Pancreas (tissue), 10 donors: Measurements from ENCODE around the gene ARPP19. TPM values are rescaled to one million over a fixed set of nuclear protein-coding genes. Genes with fewer than 3 reads are reported as not detected.

Experiments
- ATAC-seq, 4 donors: fragments of 200-7000 bp; cut with Tn5 transposase; one replicate each; pipeline versions ENCODE4 v1.8.0 to v1.9.1; 2020; ENCODE audit warnings: mild to moderate bottlenecking in 4 of 4, moderate library complexity in 4 of 4
- DNase-seq, 6 donors: peaks; one replicate each; pipeline ENCODE4 v3.0.0-alpha.2; 2020
- FAIRE-seq: peaks from 2 replicates; lab custom pipeline; 2012; peaks lifted over from hg19 to GRCh38; lab: Jason Lieb, UNC
- H3K27ac ChIP-seq, 4 donors: fragments of 200-600 bp; sonication (generic); 1 replicate in 3 of 4; 2 replicates in 1 of 4; pipeline versions ENCODE4 v1.5.0 to v1.8.0; 2020
- H3K27me3 ChIP-seq, 4 donors: fragments of 200-600 bp; one replicate each; pipeline ENCODE4 v1.8.0; 2021
- H3K36me3 ChIP-seq, 3 donors: fragments of 200-600 bp; sonication (generic) in 1 of 3; one replicate each; pipeline versions ENCODE4 v1.5.0 to v1.8.0; 2020 to 2021
- H3K4me1 ChIP-seq, 3 donors: fragments of 200-600 bp; one replicate each; pipeline ENCODE4 v1.8.0; 2021
- H3K4me3 ChIP-seq, 4 donors: fragments of 200-600 bp; sonication (generic) in 2 of 4; one replicate each; pipeline versions ENCODE4 v1.5.0 to v1.8.0; 2020 to 2021
- H3K9me3 ChIP-seq, 4 donors: fragments of 200-600 bp; one replicate each; pipeline ENCODE4 v1.8.0; 2021
- WGBS, 2 donors: extraction: QIAGEN DNeasy Blood & Tissue Kit; methylation state at CpG; one replicate each; pipeline ENCODE4 v1.1.7; 2013; 5-methylcytosine and 5-hydroxymethylcytosine counted together
- intact Hi-C, 3 donors: fragments of 100-400 bp; cut with DNase I; formaldehyde crosslinking; loops; one replicate each; pipeline versions ENCODE4 v1.11.1 to v1.14.2; 2022
- polyA plus RNA-seq, 2 donors: library from polyadenylated mRNA; stranded (reverse); fragments of 200-250 nt; gene quantifications; one replicate each; pipeline ENCODE4 v1.2.3, GENCODE V29; 2013
- total RNA-seq, 6 donors: library from RNA; stranded (reverse); fragmentation: NEBNext Ultra II Directional in 4 of 6; extraction: Animal tissue kit (Norgen Biotek cat#: 25700) in 4 of 6; gene quantifications; one replicate each; pipeline versions ENCODE4 v1.2.1 to v1.2.4, GENCODE V29; 2021 to 2023
- TF ChIP-seq, protein P1 (sequence below), 4 donors: fragments of 200-600 bp; sonication (generic) in 3 of 4; IDR thresholded peaks; one replicate each; pipeline versions ENCODE4 v1.5.0 to v1.8.0; 2021; ENCODE audit warnings: antibody characterized with exemption in 4 of 4
- donor health status: healthy with polysubstance abuse.
- donor health status: DM: no; HTN: no; CAD: no; lungs with moderate emphysema.
- donor health status: DM: no; HTN: no; CAD: no.
- donor health status: control.
- donor health status: control.
- donor health status: Bipolar disorder and iron deficiency.
- donor health status: DM: yes; HTN: yes; CAD: no.
- donor health status: DM: no; HTN: no; CAD: no.
- donor health status: DM: no; HTN: no; CAD: no.
- donor health status: DM: yes; HTN: yes; CAD: no.

ARPP19 gene
- total and polyA plus RNA-seq, 8 donors: 11.4 to 73.3 (median 37.2) TPM

DNA sequence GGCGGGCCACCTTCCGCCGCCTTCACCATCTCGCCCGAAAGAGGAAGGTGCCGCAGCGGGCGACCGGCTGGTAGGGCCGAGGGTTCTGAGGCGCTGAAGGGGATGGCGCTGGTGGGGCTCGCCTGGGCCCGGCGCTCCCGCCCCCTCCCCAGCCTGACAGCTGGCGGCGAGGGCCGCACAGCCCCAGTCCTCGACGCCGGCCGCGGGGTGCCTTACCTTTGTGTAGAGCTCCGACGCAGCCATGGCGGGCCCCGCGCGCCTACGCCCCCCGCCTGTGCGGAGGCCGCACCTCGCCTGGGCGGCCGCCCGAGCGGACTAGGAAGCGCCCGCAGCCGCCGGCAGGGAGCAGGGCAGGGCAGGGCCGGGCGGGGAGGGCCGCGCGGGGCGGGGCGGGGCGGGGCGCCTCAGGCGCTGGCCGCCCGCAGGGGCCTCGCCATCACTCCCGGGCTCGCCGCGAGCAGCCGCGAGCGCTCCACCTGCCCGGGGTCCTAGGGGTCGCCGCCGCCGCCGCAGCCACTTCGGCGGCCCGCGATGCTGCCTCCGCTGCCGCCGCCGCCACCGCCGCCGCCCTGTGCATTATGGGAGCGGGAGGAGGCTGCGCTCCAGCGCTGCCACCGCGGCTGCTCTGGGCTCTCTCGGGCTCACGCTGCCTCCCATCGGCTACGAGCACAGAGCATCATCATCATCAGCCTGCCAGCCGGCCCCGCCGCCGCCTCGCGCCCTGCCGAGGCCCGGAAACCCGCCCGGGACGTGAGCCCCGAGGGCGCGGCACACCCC, 40.1 kb downstream of the ARPP19 start, which contains the start of gene MYO5A:
TSS of gene MYO5A (minus strand) at position 317 of the 777 bp plus-strand sequence. CDS start at position 243, 74 bp downstream.
- TF ChIP-seq, protein P1, sequence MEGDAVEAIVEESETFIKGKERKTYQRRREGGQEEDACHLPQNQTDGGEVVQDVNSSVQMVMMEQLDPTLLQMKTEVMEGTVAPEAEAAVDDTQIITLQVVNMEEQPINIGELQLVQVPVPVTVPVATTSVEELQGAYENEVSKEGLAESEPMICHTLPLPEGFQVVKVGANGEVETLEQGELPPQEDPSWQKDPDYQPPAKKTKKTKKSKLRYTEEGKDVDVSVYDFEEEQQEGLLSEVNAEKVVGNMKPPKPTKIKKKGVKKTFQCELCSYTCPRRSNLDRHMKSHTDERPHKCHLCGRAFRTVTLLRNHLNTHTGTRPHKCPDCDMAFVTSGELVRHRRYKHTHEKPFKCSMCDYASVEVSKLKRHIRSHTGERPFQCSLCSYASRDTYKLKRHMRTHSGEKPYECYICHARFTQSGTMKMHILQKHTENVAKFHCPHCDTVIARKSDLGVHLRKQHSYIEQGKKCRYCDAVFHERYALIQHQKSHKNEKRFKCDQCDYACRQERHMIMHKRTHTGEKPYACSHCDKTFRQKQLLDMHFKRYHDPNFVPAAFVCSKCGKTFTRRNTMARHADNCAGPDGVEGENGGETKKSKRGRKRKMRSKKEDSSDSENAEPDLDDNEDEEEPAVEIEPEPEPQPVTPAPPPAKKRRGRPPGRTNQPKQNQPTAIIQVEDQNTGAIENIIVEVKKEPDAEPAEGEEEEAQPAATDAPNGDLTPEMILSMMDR (IDR thresholded peaks at IDR 0.05): no peak
- no peak for FAIRE-seq
- H3K36me3 ChIP-seq: no peaks in the 10 kb centered on the region

DNA sequence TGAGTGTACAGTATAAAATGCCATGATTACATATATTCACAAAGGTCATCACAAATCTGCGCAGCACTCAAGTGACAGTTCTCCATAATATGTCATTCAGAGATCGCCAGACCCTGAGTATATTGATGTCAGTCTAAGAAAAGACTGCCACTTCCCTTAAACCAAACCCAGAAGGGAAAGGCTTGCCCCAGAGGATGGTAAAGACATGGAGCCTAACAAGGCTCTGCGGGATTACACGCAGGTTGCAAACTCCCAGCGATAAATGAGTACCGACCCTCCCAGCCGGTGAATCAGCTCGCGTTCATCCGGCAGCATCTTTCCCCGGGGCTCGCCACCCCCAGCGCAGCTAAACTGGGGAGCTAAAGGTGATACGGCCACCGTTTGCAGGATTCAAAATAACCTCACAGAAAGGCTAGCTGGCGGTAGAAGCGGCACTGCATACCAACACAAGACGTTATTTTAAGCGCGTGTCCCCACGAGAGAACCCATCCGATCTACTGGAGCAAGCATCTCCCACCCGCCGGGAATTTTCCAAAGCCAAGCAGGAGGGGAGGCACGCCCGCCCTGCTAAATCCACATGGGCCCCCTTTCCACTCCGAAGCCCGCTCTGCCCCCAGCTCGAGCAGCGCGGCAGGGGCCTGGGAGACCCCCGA, 40.8 kb downstream of the ARPP19 start:
- TF ChIP-seq, protein P1 (IDR thresholded peaks at IDR 0.05): no peak
- peaks cover 0 to 6% (median 0%) of the 10 kb centered on the region in 4 donors for H3K27me3 ChIP-seq
- H3K36me3 ChIP-seq: no peaks in the 10 kb centered on the region
- ATAC-seq (peak; percentile 29 to 38 (median 33)), DNase-seq (peak in 2 of 6 donors; percentile 23 to 24), FAIRE-seq (no peak)
- peak overlapping the region; percentile 1 to 64 (median 50) for H3K27ac ChIP-seq
- WGBS, 2 donors: 3 to 4% methylated on average over 32 of the region's 32 CpGs
- H3K4me3 ChIP-seq: peak overlapping the region; percentile 72 to 91 (median 80)
- H3K4me1 ChIP-seq: peaks cover 0 to 10% (median 6%) of the 10 kb centered on the region in 3 donors
- no peaks in the 10 kb centered on the region for H3K9me3 ChIP-seq
- intact Hi-C loops: no loop called here

More for the DNA sequence above, 40.1 kb downstream of the ARPP19 start, which contains the start of gene MYO5A:
- WGBS, 2 donors: 0% methylated on average over 42 to 103 of the region's 103 CpGs
- H3K9me3 ChIP-seq: no peaks in the 10 kb centered on the region
- H3K4me3 ChIP-seq: peak within 1 kb of the TSS; percentile 72 to 91 (median 80)
- peak; percentile 61 to 87 (median 68) for DNase-seq
- H3K27me3 ChIP-seq: peaks cover 0 to 6% (median 0%) of the 10 kb centered on the region in 4 donors
- peak; percentile 88 to 93 (median 92) for ATAC-seq
- peaks cover 0 to 10% (median 6%) of the 10 kb centered on the region in 3 donors for H3K4me1 ChIP-seq
- H3K27ac ChIP-seq: peak within 1 kb of the TSS; percentile 1 to 64 (median 50)
- intact Hi-C loops: no loop called here

DNA sequence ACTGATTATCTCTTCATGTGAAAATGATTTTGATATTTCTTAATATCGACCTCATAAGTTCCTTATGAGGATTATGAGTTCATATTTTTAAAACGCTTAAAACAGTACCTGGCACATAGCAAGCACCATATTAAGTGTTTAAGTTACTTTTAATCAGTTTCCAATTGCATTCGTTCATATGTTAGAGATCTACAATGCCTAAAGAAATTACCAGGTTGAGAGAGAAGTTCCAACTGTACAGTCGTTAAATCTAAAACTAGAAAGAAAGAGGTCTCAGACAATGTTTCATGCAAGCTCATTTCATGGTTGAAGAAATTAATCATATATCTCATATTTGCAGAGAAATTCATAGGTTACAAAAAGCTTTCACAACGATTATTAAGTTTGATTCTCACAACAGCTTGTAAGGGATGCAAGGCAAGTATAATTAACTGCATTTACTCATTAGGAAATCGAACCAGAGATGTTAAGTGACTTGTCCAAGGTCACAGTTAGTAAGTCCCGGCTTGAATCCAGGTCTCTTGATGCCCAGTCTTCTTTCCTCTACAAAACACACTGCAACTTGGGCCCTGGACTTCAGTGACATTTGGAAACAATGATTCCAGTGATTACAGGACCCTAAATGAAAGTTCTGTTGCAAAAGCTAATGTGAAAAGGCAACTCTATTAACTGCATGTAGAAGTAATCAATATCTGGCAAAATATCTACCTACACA, 41.5 kb downstream of the ARPP19 start:
- H3K36me3 ChIP-seq: no peaks in the 10 kb centered on the region
- FAIRE-seq (no peak), DNase-seq (no peak), ATAC-seq (no peak)
- H3K9me3 ChIP-seq: no peaks in the 10 kb centered on the region
- 51 to 59% methylated on average over 7 of the region's 7 CpGs for WGBS, 2 donors
- intact Hi-C loops: no loop called here
- H3K27me3 ChIP-seq: peaks cover 0 to 6% (median 0%) of the 10 kb centered on the region in 4 donors
- TF ChIP-seq, protein P1 (IDR thresholded peaks at IDR 0.05): no peak
- peak overlapping the region in 2 of 4 donors; percentile 79 to 91 for H3K4me3 ChIP-seq
- H3K27ac ChIP-seq: no peak overlapping the region
- H3K4me1 ChIP-seq: peaks cover 0 to 10% (median 6%) of the 10 kb centered on the region in 3 donors

DNA sequence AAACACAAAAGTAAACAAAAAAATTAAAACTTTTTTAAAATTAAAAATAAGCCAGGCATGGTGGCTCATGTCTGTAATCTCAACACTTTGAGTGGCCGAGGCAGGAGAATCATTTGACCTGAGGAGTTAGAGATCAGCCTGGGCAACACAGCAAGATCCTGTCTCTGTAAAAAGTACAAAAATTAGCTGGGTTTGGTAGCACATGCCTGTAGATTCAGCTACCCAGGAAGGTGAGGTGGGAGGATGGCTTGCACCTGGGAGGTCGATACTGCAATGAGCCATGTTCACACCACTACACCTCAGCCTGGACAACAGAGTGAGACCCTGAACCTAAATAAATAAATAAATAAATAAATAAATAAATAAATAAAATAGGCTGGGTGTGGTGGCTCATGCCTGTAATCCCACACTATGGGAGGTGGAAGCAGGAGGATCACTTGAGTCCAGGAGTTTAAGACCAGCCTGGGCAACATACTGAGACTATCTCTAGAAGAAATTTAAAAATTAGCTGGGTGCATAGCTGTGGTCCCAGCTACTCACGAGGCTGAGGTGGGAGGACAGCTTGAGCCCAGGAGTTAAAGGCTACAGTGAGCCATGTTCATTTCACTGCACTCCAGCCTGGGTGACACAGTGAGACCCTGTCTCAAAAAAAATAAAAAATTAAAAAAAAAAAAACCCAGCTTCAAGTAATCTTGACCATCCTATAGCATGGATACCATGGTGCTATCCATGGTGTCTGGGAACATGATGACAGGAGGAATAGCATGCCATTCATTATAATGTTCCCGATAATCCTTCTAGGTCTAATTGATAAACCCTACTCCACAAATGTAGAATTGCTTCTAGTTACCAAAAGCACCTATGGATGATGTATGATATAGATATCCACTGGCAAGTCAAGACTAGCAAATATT, 44.4 kb downstream of the ARPP19 start:
- ATAC-seq (no peak), FAIRE-seq (no peak), DNase-seq (no peak)
- no peaks in the 10 kb centered on the region for H3K9me3 ChIP-seq
- H3K27me3 ChIP-seq: no peaks in the 10 kb centered on the region
- H3K4me1 ChIP-seq: peaks cover 0 to 8% (median 6%) of the 10 kb centered on the region in 3 donors
- no peaks in the 10 kb centered on the region for H3K36me3 ChIP-seq
- no peak overlapping the region for H3K27ac ChIP-seq
- intact Hi-C loops: no loop called here
- TF ChIP-seq, protein P1 (IDR thresholded peaks at IDR 0.05): no peak
- 91 to 98% methylated on average over 4 of the region's 4 CpGs for WGBS, 2 donors
- H3K4me3 ChIP-seq: no peak overlapping the region
